ENCODE measurements around the gene MCTP1.

- TF ChIP-seq TAF1 (IDR thresholded peaks at IDR 0.05; ENCODE audit: borderline replicate concordance, low read depth, low read length) (no peak), POLR2AphosphoS5 (IDR thresholded peaks at IDR 0.05; ENCODE audit: low read depth, low read length) (no peak), POLR2A (IDR thresholded peaks at IDR 0.05; ENCODE audit: low read depth, low read length) (no peak)
Measured at GRCh38 chr5:94693043-94693822, 591.7 kb downstream of the MCTP1 start.
